Neural progenitor cell (in vitro differentiated cells): ENCODE measurements around the gene TSPAN18. TPM values are rescaled to one million over a fixed set of nuclear protein-coding genes. Genes with fewer than 3 reads are reported as not detected.

Source experiments
- DNase-seq: peaks from one replicate; pipeline ENCODE4 v3.0.0-alpha.2; 2016; ENCODE audit warnings: low spot score
- H2AFZ ChIP-seq: fragments of 200-600 bp; sonication (generic); replicated peaks from 2 replicates; pipeline ENCODE4 v1.6.1; 2016; ENCODE audit warnings: antibody characterized with exemption
- H3F3A ChIP-seq: fragments of 200-600 bp; sonication (generic); 2 replicates; pipeline ENCODE4 v1.6.1; 2016; ENCODE audit warnings: antibody characterized with exemption, low read depth
- H3K27ac ChIP-seq: fragments of 200-600 bp; sonication (generic); 2 replicates; pipeline ENCODE4 v1.5.1; 2016; ENCODE audit warnings: mild to moderate bottlenecking
- H3K27me3 ChIP-seq: fragments of 200-600 bp; sonication (generic); 2 replicates; pipeline ENCODE4 v1.6.1; 2016; ENCODE audit warnings: mild to moderate bottlenecking, moderate library complexity
- H3K36me3 ChIP-seq: fragments of 200-600 bp; sonication (generic); 2 replicates; pipeline ENCODE4 v1.5.1; 2016
- H3K4me1 ChIP-seq: fragments of 200-600 bp; sonication (generic); 2 replicates; pipeline ENCODE4 v1.6.1; 2016; ENCODE audit warnings: mixed run types
- H3K4me2 ChIP-seq: fragments of 200-600 bp; sonication (generic); 2 replicates; pipeline ENCODE4 v1.6.1; 2016
- H3K4me3 ChIP-seq: fragments of 200-600 bp; sonication (generic); 2 replicates; pipeline ENCODE4 v1.5.1; 2016
- H3K79me2 ChIP-seq: fragments of 200-600 bp; sonication (generic); 2 replicates; pipeline ENCODE4 v1.6.1; 2016; ENCODE audit warnings: low read depth
- H3K9ac ChIP-seq: fragments of 200-600 bp; sonication (generic); 2 replicates; pipeline ENCODE4 v1.6.1; 2016
- H3K9me3 ChIP-seq: fragments of 200-600 bp; sonication (generic); 2 replicates; pipeline ENCODE4 v1.5.1; 2016; ENCODE audit warnings: low read depth
- H4K20me1 ChIP-seq: fragments of 200-600 bp; sonication (generic); 2 replicates; pipeline ENCODE4 v1.6.1; 2016; ENCODE audit warnings: low read depth
- H3K27ac Mint-ChIP-seq: 3 replicates; pipeline ENCODE4 v1.8.0; 2021; ENCODE audit warnings: mixed read lengths
- H3K27me3 Mint-ChIP-seq: 2 replicates; pipeline ENCODE4 v1.8.0; 2022; ENCODE audit warnings: low read depth, mild to moderate bottlenecking, inconsistent platforms, moderate library complexity, mixed read lengths; ENCODE audit not compliant: insufficient read depth
- H3K36me3 Mint-ChIP-seq: 3 replicates; pipeline ENCODE4 v1.8.0; 2021; ENCODE audit warnings: mixed read lengths
- H3K4me1 Mint-ChIP-seq: 3 replicates; pipeline ENCODE4 v1.8.0; 2021; ENCODE audit warnings: mixed read lengths
- H3K4me3 Mint-ChIP-seq: 3 replicates; pipeline ENCODE4 v1.8.0; 2021; ENCODE audit warnings: mild to moderate bottlenecking, moderate library complexity, mixed read lengths
- H3K9me3 Mint-ChIP-seq: 3 replicates; pipeline ENCODE4 v1.8.0; 2020; ENCODE audit warnings: mixed read lengths
- EZH2 ChIP-seq: fragments of 200-600 bp; sonication (generic); IDR thresholded peaks from 2 replicates; pipeline ENCODE4 v1.6.1; 2017; ENCODE audit warnings: antibody characterized with exemption, mild to moderate bottlenecking, moderate library complexity
- EZH2phosphoT487 ChIP-seq: fragments of 200-600 bp; sonication (generic); IDR thresholded peaks from 2 replicates; pipeline ENCODE4 v1.6.1; 2017; ENCODE audit warnings: antibody characterized with exemption
- total RNA-seq: library from RNA; depleted of rRNA; stranded (reverse); fragments of >200 nt; gene quantifications from 2 replicates; pipeline ENCODE4 v1.2.3, GENCODE V29; 2015; ENCODE audit warnings: low replicate concordance
- TF ChIP-seq, protein P1 (sequence below): fragments of 200-600 bp; sonication (generic); IDR thresholded peaks from 2 replicates; pipeline ENCODE4 v1.5.1; 2017; ENCODE audit warnings: antibody characterized with exemption, mild to moderate bottlenecking

The TSPAN18 gene
- total RNA-seq, 1 donor from 2014 or later: 16.5 TPM

DNA sequence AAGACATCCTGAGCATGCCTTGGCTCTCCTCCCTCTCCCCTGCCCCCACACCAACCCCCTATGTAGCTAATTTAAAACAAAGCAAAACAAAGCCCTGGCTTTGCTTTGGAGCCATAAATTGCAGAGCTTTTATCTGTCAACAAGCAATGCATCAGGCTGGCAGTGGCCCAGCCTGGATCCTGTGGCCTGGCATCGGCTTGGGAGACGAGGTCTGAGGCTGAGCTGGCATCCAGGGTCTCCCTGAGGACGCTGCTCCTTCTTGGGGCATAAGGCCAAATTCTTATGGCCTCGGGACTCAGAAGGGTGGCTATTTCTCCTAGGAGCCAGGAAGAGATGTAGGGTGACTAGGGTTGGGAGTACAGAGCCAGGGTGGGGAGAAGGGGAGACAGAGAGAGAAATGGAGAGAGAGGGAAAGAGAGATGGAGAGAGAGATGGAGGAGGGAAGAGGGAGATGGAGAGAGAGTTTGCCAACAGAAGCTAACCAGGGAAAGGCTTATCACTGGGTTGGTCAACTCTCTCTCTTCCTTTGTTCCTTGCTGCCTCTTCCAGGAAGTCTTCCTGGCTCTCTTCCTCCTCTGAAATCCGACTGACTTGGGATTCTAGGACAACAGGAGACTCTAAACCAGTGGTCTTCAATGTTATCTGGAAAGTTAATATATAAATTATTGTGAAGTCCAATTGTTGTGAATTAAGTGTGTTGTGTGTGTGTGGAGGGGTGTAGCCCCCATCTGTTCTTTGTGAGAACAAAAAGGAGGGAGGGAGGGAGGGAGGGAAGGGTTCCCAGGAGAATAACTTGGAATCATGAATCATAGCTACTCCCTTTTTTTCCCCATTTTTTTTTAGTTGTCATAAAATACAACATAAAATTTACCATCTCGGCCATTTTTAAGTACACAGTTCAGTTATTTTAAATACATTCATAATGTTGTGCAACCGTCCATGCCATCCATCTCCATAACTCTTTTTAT, 29.1 kb downstream of the TSPAN18 start:
- Histone ChIP-seq H4K20me1 (peaks cover 61% of the 10 kb centered on the region), H3K9me3 (peaks cover 3% of the 10 kb centered on the region), H3K36me3 (peaks cover 4% of the 10 kb centered on the region), H3K27ac (no peak overlapping the region), H3K79me2 (peaks cover 22% of the 10 kb centered on the region), H3K4me3 (no peak overlapping the region), H3K9ac (no peak overlapping the region), H3K4me2 (peak overlapping the region; percentile 33), H3F3A (peaks cover 49% of the 10 kb centered on the region), H3K27me3 (peaks cover 4% of the 10 kb centered on the region), H3K4me1 (peaks cover 50% of the 10 kb centered on the region), H2AFZ (no peak overlapping the region)
- peaks cover 56% of the 10 kb centered on the region for H3K4me1 Mint-ChIP-seq
- peaks cover 16% of the 10 kb centered on the region for H3K36me3 Mint-ChIP-seq
- H3K27ac Mint-ChIP-seq: no peak overlapping the region
- no peak overlapping the region for H3K4me3 Mint-ChIP-seq
- peaks cover 12% of the 10 kb centered on the region for H3K9me3 Mint-ChIP-seq
- peaks cover 6% of the 10 kb centered on the region for H3K27me3 Mint-ChIP-seq
- TF ChIP-seq, protein P1, sequence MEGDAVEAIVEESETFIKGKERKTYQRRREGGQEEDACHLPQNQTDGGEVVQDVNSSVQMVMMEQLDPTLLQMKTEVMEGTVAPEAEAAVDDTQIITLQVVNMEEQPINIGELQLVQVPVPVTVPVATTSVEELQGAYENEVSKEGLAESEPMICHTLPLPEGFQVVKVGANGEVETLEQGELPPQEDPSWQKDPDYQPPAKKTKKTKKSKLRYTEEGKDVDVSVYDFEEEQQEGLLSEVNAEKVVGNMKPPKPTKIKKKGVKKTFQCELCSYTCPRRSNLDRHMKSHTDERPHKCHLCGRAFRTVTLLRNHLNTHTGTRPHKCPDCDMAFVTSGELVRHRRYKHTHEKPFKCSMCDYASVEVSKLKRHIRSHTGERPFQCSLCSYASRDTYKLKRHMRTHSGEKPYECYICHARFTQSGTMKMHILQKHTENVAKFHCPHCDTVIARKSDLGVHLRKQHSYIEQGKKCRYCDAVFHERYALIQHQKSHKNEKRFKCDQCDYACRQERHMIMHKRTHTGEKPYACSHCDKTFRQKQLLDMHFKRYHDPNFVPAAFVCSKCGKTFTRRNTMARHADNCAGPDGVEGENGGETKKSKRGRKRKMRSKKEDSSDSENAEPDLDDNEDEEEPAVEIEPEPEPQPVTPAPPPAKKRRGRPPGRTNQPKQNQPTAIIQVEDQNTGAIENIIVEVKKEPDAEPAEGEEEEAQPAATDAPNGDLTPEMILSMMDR: no peak
- TF ChIP-seq EZH2 (no peak), EZH2phosphoT487 (no peak)
- DNase-seq: no peak

DNA sequence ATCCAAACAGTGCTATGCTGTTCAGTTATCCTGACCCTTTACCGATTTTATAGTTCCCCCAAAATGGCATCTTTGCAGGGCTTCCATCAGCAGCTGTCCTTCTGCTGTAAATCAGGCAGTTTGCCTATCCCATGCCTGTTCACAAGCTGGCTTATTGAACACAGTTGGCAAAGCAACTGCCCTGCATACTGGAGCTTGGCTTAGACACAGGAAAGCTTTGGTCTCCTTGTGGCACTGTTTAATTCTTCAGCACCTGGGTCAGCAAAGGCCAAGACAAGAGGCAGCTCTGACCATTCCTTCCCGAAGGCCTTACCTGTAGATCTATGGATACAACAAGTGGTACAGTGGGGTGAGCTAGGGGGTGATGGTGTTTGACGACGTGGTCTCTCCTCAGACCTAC, 32.2 kb downstream of the TSPAN18 start:
- peaks cover 2% of the 10 kb centered on the region for H3K27me3 Mint-ChIP-seq
- Histone ChIP-seq H3K4me1 (peaks cover 62% of the 10 kb centered on the region), H2AFZ (no peak overlapping the region)

DNA sequence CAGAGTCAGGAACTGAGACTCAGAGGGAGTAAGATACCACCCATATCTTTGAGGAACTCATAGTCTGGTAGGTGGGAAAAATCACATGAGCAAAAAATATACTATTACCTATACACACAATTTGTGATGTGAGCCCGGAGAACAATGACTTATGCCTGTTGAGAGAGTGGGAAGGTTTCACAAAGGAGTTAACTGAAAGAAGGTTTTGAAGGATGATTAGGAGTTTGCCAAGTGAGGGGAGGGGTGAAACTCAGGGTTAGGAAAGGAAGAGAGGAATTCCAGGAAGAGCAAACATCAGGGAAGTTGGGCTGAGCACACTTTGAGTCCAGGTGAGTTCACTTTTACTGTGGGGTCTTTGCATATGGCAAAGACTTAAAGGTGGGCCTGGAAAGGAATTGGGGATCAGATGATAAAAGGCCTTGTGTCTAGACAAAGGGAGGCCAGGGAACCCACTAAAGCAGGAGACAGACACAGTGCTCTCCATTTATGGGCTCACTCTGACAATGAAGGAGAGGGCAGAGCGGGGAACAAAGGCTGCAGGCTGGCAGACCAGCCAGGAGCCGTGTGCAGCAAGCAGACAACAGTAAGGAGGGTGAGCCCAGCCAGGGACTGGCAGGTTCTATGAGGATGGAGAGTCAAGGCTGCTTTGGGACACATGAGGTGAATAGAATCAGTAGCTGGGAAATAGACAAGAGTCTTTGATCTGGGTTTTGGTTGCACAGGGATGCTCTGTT, 33.1 kb downstream of the TSPAN18 start:
- Mint-ChIP-seq H3K36me3 (peaks cover 18% of the 10 kb centered on the region), H3K9me3 (peaks cover 12% of the 10 kb centered on the region), H3K27me3 (peaks cover 2% of the 10 kb centered on the region), H3K27ac (no peak overlapping the region), H3K4me1 (peaks cover 56% of the 10 kb centered on the region), H3K4me3 (no peak overlapping the region)
- peaks cover 40% of the 10 kb centered on the region for H4K20me1 ChIP-seq
- H3K4me3 ChIP-seq: no peak overlapping the region
- H2AFZ ChIP-seq: no peak overlapping the region
- H3F3A ChIP-seq: peaks cover 36% of the 10 kb centered on the region
- H3K27ac ChIP-seq: no peak overlapping the region
- TF ChIP-seq, protein P1: no peak
- TF ChIP-seq EZH2phosphoT487 (no peak), EZH2 (no peak)
- H3K4me1 ChIP-seq: peaks cover 52% of the 10 kb centered on the region
- DNase-seq: no peak
- H3K36me3 ChIP-seq: peaks cover 4% of the 10 kb centered on the region
- H3K4me2 ChIP-seq: peak overlapping the region; percentile 77
- H3K9me3 ChIP-seq: peaks cover 3% of the 10 kb centered on the region
- no peak overlapping the region for H3K9ac ChIP-seq
- no peaks in the 10 kb centered on the region for H3K27me3 ChIP-seq
- peaks cover 25% of the 10 kb centered on the region for H3K79me2 ChIP-seq

More for the DNA sequence above, 32.2 kb downstream of the TSPAN18 start:
- no peak for DNase-seq
- Mint-ChIP-seq H3K4me3 (no peak overlapping the region), H3K9me3 (peaks cover 12% of the 10 kb centered on the region), H3K36me3 (peaks cover 15% of the 10 kb centered on the region), H3K4me1 (peaks cover 62% of the 10 kb centered on the region), H3K27ac (no peak overlapping the region)
- H3K36me3 ChIP-seq: peaks cover 4% of the 10 kb centered on the region
- no peak overlapping the region for H3K4me2 ChIP-seq
- no peak overlapping the region for H3K4me3 ChIP-seq
- peaks cover 50% of the 10 kb centered on the region for H4K20me1 ChIP-seq
- peaks cover 25% of the 10 kb centered on the region for H3K79me2 ChIP-seq
- TF ChIP-seq EZH2: no peak
- peaks cover 3% of the 10 kb centered on the region for H3K9me3 ChIP-seq
- H3F3A ChIP-seq: peaks cover 44% of the 10 kb centered on the region
- H3K9ac ChIP-seq: no peak overlapping the region
- no peaks in the 10 kb centered on the region for H3K27me3 ChIP-seq
- no peak overlapping the region for H3K27ac ChIP-seq
